HG02973 (cell line): ENCODE measurements around the gene SAP130.

Experiments used
- ATAC-seq: cut with Tn5 transposase; IDR thresholded peaks from one replicate; pipeline ENCODE4 v1.9.1; 2021; ENCODE audit warnings: moderate library complexity; ENCODE audit not compliant: unreplicated experiment

Gene SAP130

DNA sequence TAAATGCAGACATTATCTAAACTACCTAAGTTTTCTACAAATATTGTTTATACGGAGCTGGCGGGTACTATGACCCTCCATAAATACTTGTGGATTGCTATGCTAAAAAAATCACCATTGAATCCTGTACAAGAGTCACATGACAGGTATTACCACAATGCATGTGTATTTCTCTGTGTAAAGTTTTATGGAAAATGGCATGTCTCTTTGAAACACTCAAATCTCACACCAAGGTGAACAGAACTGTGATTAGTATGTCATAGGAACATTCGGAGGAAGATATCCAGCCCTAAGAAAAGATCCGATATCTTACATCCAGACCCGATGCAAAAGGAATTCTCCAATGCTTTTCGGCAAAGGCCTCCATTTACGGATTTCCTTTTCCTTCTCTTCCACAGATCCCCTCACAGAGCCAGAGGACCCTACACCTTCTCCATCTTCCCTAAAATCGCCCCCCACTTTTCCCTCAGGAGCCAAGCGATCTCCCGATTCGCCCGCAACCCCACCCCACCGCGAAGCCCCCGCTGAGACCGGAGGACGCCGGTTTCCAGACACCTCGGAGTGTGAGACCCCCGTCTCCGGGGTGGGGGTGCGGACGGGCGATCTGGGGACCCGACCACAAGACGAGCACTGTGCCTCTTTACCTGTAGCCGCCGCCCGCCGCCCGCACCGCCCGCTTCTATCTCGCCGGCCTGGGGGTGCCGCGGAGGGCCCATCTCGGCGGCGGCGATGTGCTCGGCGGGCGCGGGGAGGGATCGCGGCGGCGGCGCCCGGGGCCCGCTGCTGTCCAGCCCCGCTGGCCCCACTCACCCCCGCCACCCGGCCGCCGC is 1.2 kb downstream of the SAP130 start:
- ATAC-seq, result no peak

- ATAC-seq, result no peak
Measured at GRCh38 chr2:128024816-128025215, 3.0 kb downstream of the SAP130 start.

DNA sequence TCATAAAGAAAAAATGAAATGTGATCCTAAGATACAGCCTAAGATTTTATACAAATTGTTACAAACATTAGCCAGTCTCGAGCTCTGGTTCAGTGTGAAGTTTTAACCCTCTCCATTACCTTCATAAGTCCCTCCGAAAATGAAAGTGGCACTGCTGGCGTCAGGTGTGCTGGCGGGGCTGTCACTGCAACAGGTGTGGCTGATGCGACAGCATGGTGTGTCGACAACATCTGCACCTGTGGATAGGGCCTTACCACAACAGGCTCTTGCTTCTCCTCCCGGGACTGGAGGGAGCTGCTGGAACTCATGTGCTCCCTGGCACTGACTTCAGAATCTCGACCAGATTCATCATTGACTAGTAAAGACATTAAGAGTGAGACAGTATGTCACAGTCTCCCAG is 10.3 kb downstream of the SAP130 start:
- no peak for ATAC-seq

GRCh38 chr2:128016620-128017019 is 11.2 kb downstream of the SAP130 start:
- no peak for ATAC-seq

DNA sequence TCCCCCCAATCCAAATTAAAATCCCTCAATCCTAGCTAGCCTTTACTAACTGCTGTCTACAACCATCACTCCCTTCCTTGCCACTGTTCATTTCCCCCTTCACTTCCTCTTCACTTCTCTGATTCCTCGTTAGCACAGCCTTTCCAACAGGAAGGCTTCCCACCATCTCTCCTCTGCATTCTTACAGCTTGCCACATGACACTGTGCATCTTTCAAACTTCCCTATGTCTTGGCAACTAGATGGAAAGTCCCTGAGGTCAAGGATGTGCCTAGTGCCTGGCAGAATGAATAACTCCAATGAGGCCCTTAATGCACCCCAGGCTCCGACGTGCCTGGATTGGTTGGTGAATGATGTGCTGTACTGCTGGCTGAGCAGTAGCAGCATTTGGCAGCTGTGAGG is 15.2 kb downstream of the SAP130 start:
- ATAC-seq, result no peak

GRCh38 chr2:128008074-128008672 is 19.7 kb downstream of the SAP130 start:
- ATAC-seq, result no peak

DNA sequence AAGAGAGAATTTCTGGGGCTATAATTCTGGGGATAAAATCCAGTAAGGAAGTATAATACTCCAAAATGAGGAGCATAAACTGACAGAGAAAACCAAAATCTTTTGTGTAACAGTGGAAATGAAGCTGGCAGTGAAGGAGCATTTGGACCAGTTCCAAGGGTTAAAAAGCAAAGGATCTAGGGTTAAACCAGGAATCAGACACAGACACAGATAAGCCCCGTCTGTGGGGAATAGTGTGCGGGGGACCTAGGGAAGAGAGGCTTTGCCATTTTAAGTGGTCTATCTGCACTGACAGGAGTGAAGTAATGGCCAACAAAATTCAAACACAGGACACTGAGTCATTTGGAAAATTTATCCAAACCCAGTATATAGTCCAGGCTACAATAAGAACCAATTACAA is 23.4 kb downstream of the SAP130 start:
- no peak for ATAC-seq

DNA sequence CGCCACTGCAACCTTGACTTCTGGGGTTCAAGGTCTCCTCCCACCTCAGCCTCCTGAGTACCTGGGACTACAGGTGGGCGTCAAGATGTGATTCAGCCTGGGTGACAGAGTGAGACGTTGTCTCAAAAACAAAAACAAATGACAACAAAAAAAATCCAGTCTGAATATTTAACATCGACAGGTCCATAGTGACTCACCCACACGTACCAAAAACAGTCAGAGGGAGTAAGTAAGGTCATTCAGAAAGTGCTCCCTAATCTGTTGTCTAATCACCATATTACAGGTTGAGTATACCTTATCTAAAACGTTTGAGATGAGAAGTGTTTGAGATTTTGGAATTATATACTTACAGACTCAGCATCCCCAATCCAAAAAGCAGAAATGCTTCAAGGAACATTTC is 24.4 kb downstream of the SAP130 start:
- no peak for ATAC-seq

GRCh38 chr2:127996160-127996559 is 31.7 kb downstream of the SAP130 start:
- ATAC-seq, result no peak

GRCh38 chr2:127995725-127996124 is 32.1 kb downstream of the SAP130 start:
- no peak for ATAC-seq

GRCh38 chr2:127993659-127994058 is 34.2 kb downstream of the SAP130 start:
- no peak for ATAC-seq

- ATAC-seq, result no peak
Measured at GRCh38 chr2:127991742-127992141, 36.1 kb downstream of the SAP130 start.

DNA sequence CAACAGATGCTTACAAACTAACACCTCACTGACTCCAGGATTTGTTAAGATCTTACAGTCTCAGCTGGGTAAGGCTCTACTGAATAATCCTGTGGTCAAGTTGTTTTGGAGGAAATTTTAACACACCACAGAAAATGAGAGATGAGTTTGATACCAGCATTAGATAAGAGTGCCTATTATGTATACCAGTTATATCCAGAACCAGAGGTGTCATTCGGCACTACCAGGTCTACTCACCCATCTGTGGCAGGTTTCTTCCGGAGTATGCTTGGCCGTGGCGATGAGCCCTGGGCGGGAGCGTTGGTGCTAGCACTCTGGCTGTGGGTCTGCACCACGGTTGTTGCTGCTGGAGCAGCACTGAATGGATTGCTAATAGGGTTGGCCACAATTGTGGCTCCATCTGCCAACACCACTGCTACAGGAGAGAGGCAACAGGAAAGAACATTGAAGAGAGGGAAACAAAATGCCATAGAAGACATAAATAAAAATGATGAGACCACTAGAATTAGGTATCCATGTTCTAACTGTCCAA is 41.2 kb downstream of the SAP130 start:
- no peak for ATAC-seq

DNA sequence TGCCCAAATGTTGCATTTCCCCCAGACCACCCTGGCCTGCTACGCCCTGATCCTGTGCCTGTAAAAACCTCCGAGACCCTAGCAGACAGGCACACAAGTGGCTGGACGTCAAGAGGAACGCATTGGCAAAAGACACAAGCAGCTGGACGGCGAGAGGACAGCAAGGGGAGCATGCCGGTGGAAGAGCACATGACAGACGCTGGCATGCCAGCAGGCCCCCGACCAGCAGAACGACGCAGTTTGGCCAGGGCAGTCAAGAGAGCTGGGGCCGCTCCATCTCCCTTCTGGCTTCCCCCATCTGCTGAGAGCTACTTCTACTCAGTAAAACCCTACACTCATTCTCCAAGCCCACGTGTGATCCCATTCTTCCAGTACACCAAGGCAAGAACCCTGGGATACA is 42.1 kb downstream of the SAP130 start:
- no peak for ATAC-seq

- no peak for ATAC-seq
Measured at GRCh38 chr2:127985026-127985734, 42.7 kb downstream of the SAP130 start.

DNA sequence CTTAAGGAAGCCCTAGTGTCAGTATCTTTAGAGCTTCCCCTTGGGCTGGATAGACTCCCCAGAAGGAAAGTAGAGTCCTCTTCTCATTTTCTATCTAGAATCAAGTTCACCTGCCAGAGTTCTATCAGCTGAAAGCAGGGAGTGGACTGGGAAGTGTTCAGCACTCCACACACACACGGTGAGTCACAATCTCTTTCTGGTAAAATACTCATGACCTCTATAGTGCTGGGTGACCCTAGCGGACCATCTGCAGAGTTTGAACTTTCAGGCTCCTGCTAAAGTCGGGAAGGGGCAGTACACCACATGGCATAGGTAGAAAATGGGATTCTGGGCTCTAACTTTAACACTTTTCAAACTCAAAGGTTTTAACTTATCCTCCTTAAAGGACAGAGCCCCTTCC is 43.3 kb downstream of the SAP130 start:
- no peak for ATAC-seq

GRCh38 chr2:127969446-127969845 is 58.4 kb downstream of the SAP130 start:
- no peak for ATAC-seq

DNA sequence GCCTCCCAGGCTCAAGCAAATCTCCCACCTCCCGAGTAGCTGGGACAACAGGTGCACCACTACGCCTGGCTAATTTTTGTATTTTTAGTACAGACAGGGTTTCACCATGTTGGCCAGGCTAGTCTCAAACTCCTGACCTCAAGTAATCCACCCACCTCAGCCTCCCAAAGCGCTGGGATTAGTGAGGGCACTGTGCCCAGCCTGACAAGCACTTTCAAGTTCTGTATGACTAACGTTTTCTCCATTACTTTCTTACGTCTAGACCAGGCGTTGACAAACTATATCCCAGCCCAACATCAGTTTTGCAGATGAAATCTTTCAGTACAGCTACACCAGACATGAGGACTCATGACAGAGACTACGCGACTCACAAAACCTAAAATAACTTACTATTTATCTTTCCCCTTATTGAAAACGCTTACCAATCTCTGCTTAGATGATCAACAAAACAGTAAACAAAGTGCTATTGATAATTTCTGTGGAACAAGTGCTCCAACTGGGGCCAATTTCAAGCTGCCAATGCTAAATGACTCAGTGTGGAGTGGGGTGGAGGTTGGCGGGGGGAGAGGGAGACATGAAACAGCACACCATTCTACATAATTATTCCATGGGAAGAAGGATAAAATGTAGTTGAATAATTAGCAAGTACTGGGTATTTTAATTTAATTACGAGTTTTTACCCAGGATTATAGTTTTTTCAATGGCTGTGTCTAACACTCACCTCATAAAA is 59.1 kb downstream of the SAP130 start:
- ATAC-seq, result no peak

- no peak for ATAC-seq
Measured at GRCh38 chr2:127961729-127962128, 66.1 kb downstream of the SAP130 start.

DNA sequence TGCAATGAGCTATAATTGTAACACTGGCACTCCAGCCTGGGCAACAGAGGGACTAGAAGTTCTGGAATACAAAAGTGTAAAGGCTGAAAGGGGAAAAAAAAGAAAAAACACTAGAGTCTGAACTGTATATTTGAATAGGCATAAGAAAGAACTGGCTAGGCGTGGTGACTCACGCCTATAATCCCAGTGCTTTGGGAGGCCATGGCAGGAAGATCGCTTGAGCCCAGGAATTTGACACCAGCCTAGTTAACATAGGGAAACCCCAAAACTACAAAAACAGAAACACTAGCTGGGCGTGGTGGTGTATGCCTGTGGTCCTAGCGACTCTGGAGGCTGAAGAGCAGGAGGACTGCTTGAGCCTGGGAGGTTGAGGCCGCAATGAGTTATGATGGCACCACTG is 70.6 kb downstream of the SAP130 start:
- ATAC-seq, result no peak

- no peak for ATAC-seq
Measured at GRCh38 chr2:127954857-127955256, 73.0 kb downstream of the SAP130 start.
